Uterus (tissue), 4 donors: ENCODE results near the gene UPF3A. TPM values are rescaled to one million over a fixed set of nuclear protein-coding genes. Genes with fewer than 3 reads are reported as not detected.
"Not testable (repeated sequence)": the region's sequence is repeated elsewhere in the genome, so short reads cannot be mapped to it uniquely, and the experiment has no call there.

ENCODE experiments used
- DNase-seq, 2 donors: peaks; one replicate each; pipeline ENCODE4 v3.0.0-alpha.2; 2019 to 2020
- H3K27ac ChIP-seq, 2 donors: fragments of 200-600 bp; sonication (generic); 1 replicate in 1 of 2; 2 replicates in 1 of 2; pipeline ENCODE4 v1.5.1; 2016 to 2018
- H3K27me3 ChIP-seq, 2 donors: fragments of 200-600 bp; sonication (generic); one replicate each; pipeline ENCODE4 v1.5.1; 2018 to 2019; ENCODE audit warnings: control low read depth in 1 of 2
- H3K36me3 ChIP-seq, 2 donors: fragments of 200-600 bp; sonication (generic); one replicate each; pipeline ENCODE4 v1.5.1; 2019; ENCODE audit warnings: control low read depth in 1 of 2
- H3K4me1 ChIP-seq, 2 donors: fragments of 200-600 bp; sonication (generic); one replicate each; pipeline ENCODE4 v1.5.1; 2018 to 2019; ENCODE audit warnings: control low read depth in 1 of 2
- H3K4me3 ChIP-seq, 2 donors: fragments of 200-600 bp; sonication (generic); 1 replicate in 1 of 2; 2 replicates in 1 of 2; pipeline ENCODE4 v1.5.1; 2018 to 2019; ENCODE audit warnings: mild to moderate bottlenecking in 1 of 2
- H3K9me3 ChIP-seq, 2 donors: fragments of 200-600 bp; sonication (generic); one replicate each; pipeline ENCODE4 v1.5.1; 2019; ENCODE audit warnings: control low read depth in 1 of 2
- CTCF ChIP-seq, 4 experiments: fragments of 200-600 bp in 2 of 4; fragments of 450-650 bp in 2 of 4; sonication (generic) in 2 of 4; IDR thresholded peaks; one replicate each; pipeline ENCODE4 v1.5.1; 2016 to 2019; ENCODE audit warnings: antibody characterized with exemption in 4 of 4, mild to moderate bottlenecking in 2 of 4, moderate library complexity in 1 of 4
- POLR2A ChIP-seq, 2 donors: fragments of 450-650 bp; IDR thresholded peaks; one replicate each; pipeline ENCODE4 v1.6.1; 2016; ENCODE audit warnings: antibody characterized with exemption in 2 of 2, mild to moderate bottlenecking in 1 of 2, moderate library complexity in 1 of 2
- intact Hi-C: fragments of 100-400 bp; cut with DNase I; formaldehyde crosslinking; loops from one replicate; pipeline ENCODE4 v1.15.1; 2023; ENCODE audit warnings: low total_unique reads
- total RNA-seq, 4 donors: library from RNA; depleted of rRNA in 3 of 4; stranded (reverse); fragments of >200 nt in 3 of 4; gene quantifications; one replicate each; pipeline versions ENCODE4 v1.1.0 to v1.2.4, GENCODE V29; 2014 to 2023
- donor health status: DM: yes; HTN: yes; CAD: no.

The UPF3A gene
- total RNA-seq, 4 donors from 2014 or later = 15.0 to 74.1 (median 34.9) TPM

GRCh38 chr13:114248011-114248410 is 33.4 kb upstream of the UPF3A start:
- no peaks in the 10 kb centered on the region for H3K9me3 ChIP-seq
- intact Hi-C loops = no loop called here
- H3K36me3 ChIP-seq = peaks cover 0 to 3% of the 10 kb centered on the region in 2 donors
- H3K4me3 ChIP-seq = no peak overlapping the region
- TF ChIP-seq POLR2A (IDR thresholded peaks at IDR 0.05) (no peak), CTCF (IDR thresholded peaks at IDR 0.05) (no peak)
- DNase-seq = no peak
- H3K4me1 ChIP-seq = no peaks in the 10 kb centered on the region
- H3K27ac ChIP-seq = no peak overlapping the region
- H3K27me3 ChIP-seq = no peaks in the 10 kb centered on the region

- Histone ChIP-seq H3K4me1 (no peaks in the 10 kb centered on the region), H3K27me3 (no peaks in the 10 kb centered on the region), H3K9me3 (no peaks in the 10 kb centered on the region), H3K4me3 (no peak overlapping the region), H3K27ac (no peak overlapping the region), H3K36me3 (no peaks in the 10 kb centered on the region)
- TF ChIP-seq POLR2A (IDR thresholded peaks at IDR 0.05) (no peak), CTCF (IDR thresholded peaks at IDR 0.05) (no peak)
- intact Hi-C loops = no loop called here
- DNase-seq = no peak
These were observed 32.3 kb upstream of the UPF3A start for GRCh38 chr13:114249077-114249476.

GRCh38 chr13:114251639-114252440 is 29.6 kb upstream of the UPF3A start:
- intact Hi-C loops, H3K36me3 ChIP-seq: not testable (repeated sequence)

GRCh38 chr13:114256547-114256946 is 24.9 kb upstream of the UPF3A start:
- intact Hi-C loops = no loop called here

More at GRCh38 chr13:114251639-114252440, 29.6 kb upstream of the UPF3A start:
- not testable (repeated sequence) for H3K27ac ChIP-seq, H3K27me3 ChIP-seq, H3K9me3 ChIP-seq, DNase-seq, H3K4me3 ChIP-seq, H3K4me1 ChIP-seq

GRCh38 chr13:114257014-114257413 is 24.4 kb upstream of the UPF3A start:
- Histone ChIP-seq H3K9me3 (no peaks in the 10 kb centered on the region), H3K4me1 (no peaks in the 10 kb centered on the region), H3K4me3 (no peak overlapping the region), H3K36me3 (no peaks in the 10 kb centered on the region), H3K27ac (no peak overlapping the region), H3K27me3 (no peaks in the 10 kb centered on the region)
- DNase-seq = no peak
- no peak for TF ChIP-seq CTCF (IDR thresholded peaks at IDR 0.05)
- intact Hi-C loops = no loop called here

More at GRCh38 chr13:114256547-114256946, 24.9 kb upstream of the UPF3A start:
- no peak for DNase-seq
- no peak overlapping the region for H3K4me3 ChIP-seq
- H3K9me3 ChIP-seq = no peaks in the 10 kb centered on the region
- TF ChIP-seq POLR2A (IDR thresholded peaks at IDR 0.05) (no peak), CTCF (IDR thresholded peaks at IDR 0.05) (no peak)
- no peaks in the 10 kb centered on the region for H3K36me3 ChIP-seq
- H3K27ac ChIP-seq = no peak overlapping the region
- no peaks in the 10 kb centered on the region for H3K27me3 ChIP-seq
- H3K4me1 ChIP-seq = no peaks in the 10 kb centered on the region
